Islet precursor cell (in vitro differentiated cells): ENCODE measurements around the gene ORMDL2.
"Not testable (repeated sequence)": the region's sequence is repeated elsewhere in the genome, so short reads cannot be mapped to it uniquely, and the experiment has no call there.

ENCODE experiments used
- DNase-seq: peaks from one replicate; pipeline ENCODE4 v3.0.0-alpha.2; 2018

Gene ORMDL2

GRCh38 chr12:55829967-55830600, 12.2 kb downstream of the ORMDL2 start:
- DNase-seq = peak; percentile 68

- DNase-seq = peak; percentile 81
These were observed 13.0 kb downstream of the ORMDL2 start for GRCh38 chr12:55830601-55831446.

GRCh38 chr12:55831447-55831815, 13.6 kb downstream of the ORMDL2 start:
- peak; percentile 66 for DNase-seq

GRCh38 chr12:55833056-55833455, 15.2 kb downstream of the ORMDL2 start:
- no peak for DNase-seq

GRCh38 chr12:55834400-55834799, 16.6 kb downstream of the ORMDL2 start:
- not testable (repeated sequence) for DNase-seq

- no peak for DNase-seq
These were observed 20.5 kb downstream of the ORMDL2 start for GRCh38 chr12:55838361-55838760.

- peak; percentile 59 for DNase-seq
These were observed 21.7 kb downstream of the ORMDL2 start for GRCh38 chr12:55839345-55840140.

- DNase-seq = no peak
These were observed 22.9 kb downstream of the ORMDL2 start for GRCh38 chr12:55840581-55841351.

- DNase-seq = peak; percentile 89
These were observed 25.0 kb downstream of the ORMDL2 start, which contains the start of gene MMP19 for GRCh38 chr12:55842681-55843429. MMP19 (minus strand) TSS chr12:55842936; CDS start chr12:55842830, 106 bp downstream.

GRCh38 chr12:55843431-55843830, 25.6 kb downstream of the ORMDL2 start:
- DNase-seq = no peak

GRCh38 chr12:55844961-55845360, 27.1 kb downstream of the ORMDL2 start:
- no peak for DNase-seq

GRCh38 chr12:55845361-55845760, 27.5 kb downstream of the ORMDL2 start:
- DNase-seq = no peak

- DNase-seq = peak; percentile 57
These were observed 28.1 kb downstream of the ORMDL2 start for GRCh38 chr12:55845785-55846496.

- DNase-seq = peak; percentile 68
These were observed 29.2 kb downstream of the ORMDL2 start for GRCh38 chr12:55847033-55847432.

- peak; percentile 80 for DNase-seq
These were observed 29.9 kb downstream of the ORMDL2 start for GRCh38 chr12:55847603-55848291.

GRCh38 chr12:55849616-55850343, 31.9 kb downstream of the ORMDL2 start:
- no peak for DNase-seq

- no peak for DNase-seq
These were observed 32.6 kb downstream of the ORMDL2 start for GRCh38 chr12:55850401-55850800.

- DNase-seq = peak; percentile 79
These were observed 33.1 kb downstream of the ORMDL2 start for GRCh38 chr12:55850893-55851292.

- DNase-seq = no peak
These were observed 34.9 kb downstream of the ORMDL2 start for GRCh38 chr12:55852740-55853139.

GRCh38 chr12:55861396-55861795, 43.6 kb downstream of the ORMDL2 start:
- no peak for DNase-seq
